Neural progenitor cell (in vitro differentiated cells): Measurements from ENCODE around the gene PET100. TPM values are rescaled to one million over a fixed set of nuclear protein-coding genes. Genes with fewer than 3 reads are reported as not detected.

ENCODE experiments used
- DNase-seq: peaks from one replicate; pipeline ENCODE4 v3.0.0-alpha.2; 2016; ENCODE audit warnings: low spot score
- H2AFZ ChIP-seq: fragments of 200-600 bp; sonication (generic); replicated peaks from 2 replicates; pipeline ENCODE4 v1.6.1; 2016; ENCODE audit warnings: antibody characterized with exemption
- H3F3A ChIP-seq: fragments of 200-600 bp; sonication (generic); 2 replicates; pipeline ENCODE4 v1.6.1; 2016; ENCODE audit warnings: antibody characterized with exemption, low read depth
- H3K27ac ChIP-seq: fragments of 200-600 bp; sonication (generic); 2 replicates; pipeline ENCODE4 v1.5.1; 2016; ENCODE audit warnings: mild to moderate bottlenecking
- H3K27me3 ChIP-seq: fragments of 200-600 bp; sonication (generic); 2 replicates; pipeline ENCODE4 v1.6.1; 2016; ENCODE audit warnings: mild to moderate bottlenecking, moderate library complexity
- H3K36me3 ChIP-seq: fragments of 200-600 bp; sonication (generic); 2 replicates; pipeline ENCODE4 v1.5.1; 2016
- H3K4me1 ChIP-seq: fragments of 200-600 bp; sonication (generic); 2 replicates; pipeline ENCODE4 v1.6.1; 2016; ENCODE audit warnings: mixed run types
- H3K4me2 ChIP-seq: fragments of 200-600 bp; sonication (generic); 2 replicates; pipeline ENCODE4 v1.6.1; 2016
- H3K4me3 ChIP-seq: fragments of 200-600 bp; sonication (generic); 2 replicates; pipeline ENCODE4 v1.5.1; 2016
- H3K79me2 ChIP-seq: fragments of 200-600 bp; sonication (generic); 2 replicates; pipeline ENCODE4 v1.6.1; 2016; ENCODE audit warnings: low read depth
- H3K9ac ChIP-seq: fragments of 200-600 bp; sonication (generic); 2 replicates; pipeline ENCODE4 v1.6.1; 2016
- H3K9me3 ChIP-seq: fragments of 200-600 bp; sonication (generic); 2 replicates; pipeline ENCODE4 v1.5.1; 2016; ENCODE audit warnings: low read depth
- H4K20me1 ChIP-seq: fragments of 200-600 bp; sonication (generic); 2 replicates; pipeline ENCODE4 v1.6.1; 2016; ENCODE audit warnings: low read depth
- H3K27ac Mint-ChIP-seq: 3 replicates; pipeline ENCODE4 v1.8.0; 2021; ENCODE audit warnings: mixed read lengths
- H3K27me3 Mint-ChIP-seq: 2 replicates; pipeline ENCODE4 v1.8.0; 2022; ENCODE audit warnings: low read depth, mild to moderate bottlenecking, inconsistent platforms, moderate library complexity, mixed read lengths; ENCODE audit not compliant: insufficient read depth
- H3K36me3 Mint-ChIP-seq: 3 replicates; pipeline ENCODE4 v1.8.0; 2021; ENCODE audit warnings: mixed read lengths
- H3K4me1 Mint-ChIP-seq: 3 replicates; pipeline ENCODE4 v1.8.0; 2021; ENCODE audit warnings: mixed read lengths
- H3K4me3 Mint-ChIP-seq: 3 replicates; pipeline ENCODE4 v1.8.0; 2021; ENCODE audit warnings: mild to moderate bottlenecking, moderate library complexity, mixed read lengths
- H3K9me3 Mint-ChIP-seq: 3 replicates; pipeline ENCODE4 v1.8.0; 2020; ENCODE audit warnings: mixed read lengths
- CTCF ChIP-seq: fragments of 200-600 bp; sonication (generic); IDR thresholded peaks from 2 replicates; pipeline ENCODE4 v1.5.1; 2017; ENCODE audit warnings: antibody characterized with exemption, mild to moderate bottlenecking
- EZH2 ChIP-seq: fragments of 200-600 bp; sonication (generic); IDR thresholded peaks from 2 replicates; pipeline ENCODE4 v1.6.1; 2017; ENCODE audit warnings: antibody characterized with exemption, mild to moderate bottlenecking, moderate library complexity
- EZH2phosphoT487 ChIP-seq: fragments of 200-600 bp; sonication (generic); IDR thresholded peaks from 2 replicates; pipeline ENCODE4 v1.6.1; 2017; ENCODE audit warnings: antibody characterized with exemption
- total RNA-seq: library from RNA; depleted of rRNA; stranded (reverse); fragments of >200 nt; gene quantifications from 2 replicates; pipeline ENCODE4 v1.2.3, GENCODE V29; 2015; ENCODE audit warnings: low replicate concordance

Gene PET100
- total RNA-seq, 1 donor from 2014 or later = 30.3 TPM

DNA sequence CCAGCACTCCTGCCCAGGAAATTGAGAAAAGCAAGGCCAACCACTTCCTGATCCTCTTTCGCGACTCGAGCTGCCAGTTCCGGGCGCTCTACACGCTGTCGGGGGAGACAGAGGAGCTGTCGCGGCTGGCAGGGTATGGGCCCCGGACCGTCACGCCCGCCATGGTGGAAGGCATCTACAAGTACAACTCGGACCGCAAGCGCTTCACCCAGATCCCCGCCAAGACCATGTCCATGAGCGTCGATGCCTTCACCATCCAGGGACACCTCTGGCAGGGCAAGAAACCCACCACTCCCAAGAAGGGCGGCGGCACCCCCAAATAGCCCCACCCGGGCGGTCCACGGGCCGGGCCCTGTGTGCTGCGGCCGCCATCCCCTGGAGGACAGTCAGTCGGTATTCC, 11.9 kb upstream of the PET100 start:
- Histone ChIP-seq H3K9ac (no peak overlapping the region), H3K27ac (no peak overlapping the region), H2AFZ (no peak overlapping the region), H3K4me1 (no peaks in the 10 kb centered on the region), H3K9me3 (no peaks in the 10 kb centered on the region), H3K4me2 (no peak overlapping the region), H3K4me3 (no peak overlapping the region), H3K36me3 (no peaks in the 10 kb centered on the region), H3F3A (no peaks in the 10 kb centered on the region), H3K79me2 (no peaks in the 10 kb centered on the region), H4K20me1 (no peaks in the 10 kb centered on the region), H3K27me3 (no peaks in the 10 kb centered on the region)
- peaks cover 13% of the 10 kb centered on the region for H3K36me3 Mint-ChIP-seq
- H3K4me3 Mint-ChIP-seq = no peak overlapping the region
- peaks cover 7% of the 10 kb centered on the region for H3K27me3 Mint-ChIP-seq
- DNase-seq = no peak
- no peaks in the 10 kb centered on the region for H3K4me1 Mint-ChIP-seq
- H3K27ac Mint-ChIP-seq = no peak overlapping the region
- TF ChIP-seq EZH2 (no peak), EZH2phosphoT487 (no peak), CTCF (no peak)
- H3K9me3 Mint-ChIP-seq = no peaks in the 10 kb centered on the region

DNA sequence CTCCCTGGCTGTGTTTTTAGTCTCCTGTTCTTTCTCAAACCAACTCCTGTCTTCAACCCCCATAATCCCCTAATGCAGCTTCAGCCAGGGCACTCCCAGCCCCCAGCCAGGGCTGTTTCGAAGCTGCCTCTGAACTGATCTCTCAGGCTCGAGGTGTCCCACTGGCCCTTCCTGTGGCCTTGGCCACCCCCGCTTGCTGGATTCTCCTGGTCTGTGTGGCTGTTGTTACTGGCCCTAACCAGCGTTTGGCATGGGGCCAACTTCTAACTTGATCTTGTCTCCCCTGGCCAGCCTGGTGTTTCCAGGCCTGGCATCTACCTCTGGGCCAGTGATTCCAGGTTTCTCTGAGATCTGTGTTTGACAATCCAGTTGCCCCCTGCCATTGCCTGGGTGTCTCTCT, 11.2 kb upstream of the PET100 start:
- peaks cover 7% of the 10 kb centered on the region for H3K27me3 Mint-ChIP-seq
- no peak overlapping the region for H3K27ac Mint-ChIP-seq
- Histone ChIP-seq H2AFZ (no peak overlapping the region), H3K4me3 (no peak overlapping the region), H3F3A (no peaks in the 10 kb centered on the region), H3K36me3 (no peaks in the 10 kb centered on the region), H3K27me3 (no peaks in the 10 kb centered on the region), H3K9ac (no peak overlapping the region), H3K9me3 (no peaks in the 10 kb centered on the region), H4K20me1 (no peaks in the 10 kb centered on the region), H3K4me2 (no peak overlapping the region), H3K79me2 (no peaks in the 10 kb centered on the region), H3K4me1 (no peaks in the 10 kb centered on the region), H3K27ac (no peak overlapping the region)
- peak overlapping the region; percentile 24 for H3K4me3 Mint-ChIP-seq
- H3K36me3 Mint-ChIP-seq = peaks cover 16% of the 10 kb centered on the region
- H3K9me3 Mint-ChIP-seq = no peaks in the 10 kb centered on the region
- no peak for DNase-seq
- TF ChIP-seq EZH2 (no peak), EZH2phosphoT487 (no peak), CTCF (no peak)
- no peaks in the 10 kb centered on the region for H3K4me1 Mint-ChIP-seq

DNA sequence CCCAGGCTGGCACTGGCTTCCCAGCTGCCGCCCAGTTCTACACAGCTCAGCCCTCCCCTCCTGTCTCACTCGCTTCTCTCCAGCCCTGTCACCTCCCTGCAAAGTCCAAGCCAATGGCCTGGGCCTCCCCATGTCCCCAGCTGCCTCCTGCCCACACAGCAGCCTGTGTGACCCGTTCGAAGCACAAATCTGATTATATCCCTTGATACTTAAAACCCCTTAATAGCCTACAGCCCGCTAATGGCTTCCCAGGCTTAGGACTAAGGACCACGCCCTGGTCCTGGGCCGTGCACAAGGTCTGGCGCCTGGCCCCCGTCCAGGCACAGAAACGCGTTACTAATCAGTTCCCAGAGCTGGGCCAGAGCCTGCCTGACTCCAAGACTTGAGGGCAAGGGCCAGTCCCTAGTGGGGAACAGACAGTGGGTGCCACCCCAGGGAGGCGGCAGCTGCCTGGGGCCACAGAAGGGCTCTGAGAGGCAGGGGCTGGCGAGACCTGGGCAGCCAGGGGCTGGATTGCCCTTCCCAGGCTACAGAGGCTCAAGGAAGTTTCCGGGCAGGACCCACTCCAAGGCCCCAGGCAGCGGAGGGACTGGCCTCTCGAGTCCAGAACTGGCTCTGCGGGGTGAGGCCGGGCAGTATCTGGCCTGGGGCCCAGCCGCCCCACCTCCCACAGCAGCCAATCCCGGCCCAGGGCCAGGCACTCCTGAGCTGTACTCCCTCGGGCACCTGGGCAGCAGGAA, 10.7 kb upstream of the PET100 start:
- H3K27ac Mint-ChIP-seq = no peak overlapping the region
- DNase-seq = no peak
- H3K4me3 Mint-ChIP-seq = peak overlapping the region; percentile 24
- Histone ChIP-seq H3K9me3 (no peaks in the 10 kb centered on the region), H3K27me3 (no peaks in the 10 kb centered on the region), H3F3A (no peaks in the 10 kb centered on the region), H3K79me2 (no peaks in the 10 kb centered on the region), H3K4me3 (no peak overlapping the region), H3K9ac (no peak overlapping the region), H3K4me2 (no peak overlapping the region), H3K4me1 (no peaks in the 10 kb centered on the region), H2AFZ (no peak overlapping the region), H3K27ac (no peak overlapping the region), H4K20me1 (no peaks in the 10 kb centered on the region), H3K36me3 (no peaks in the 10 kb centered on the region)
- H3K27me3 Mint-ChIP-seq = peaks cover 7% of the 10 kb centered on the region
- TF ChIP-seq EZH2 = no peak
- TF ChIP-seq CTCF = no peak
- no peak for TF ChIP-seq EZH2phosphoT487
- H3K4me1 Mint-ChIP-seq = no peaks in the 10 kb centered on the region
- no peaks in the 10 kb centered on the region for H3K9me3 Mint-ChIP-seq
- peaks cover 16% of the 10 kb centered on the region for H3K36me3 Mint-ChIP-seq
